Measurements from ENCODE around the gene ASCL2.
A peak's percentile ranks its signal among the peaks of the same experiment; 100 is the strongest.
"Not testable (repeated sequence)": the region's sequence is repeated elsewhere in the genome, so short reads cannot be mapped to it uniquely, and the experiment has no call there.

ASCL2 gene

GRCh38 chr11:2289350-2289749 lies 19.0 kb upstream of the ASCL2 start:
- Mint-ChIP-seq H3K4me3 (no peak overlapping the region), H3K36me3 (ENCODE audit: low read depth) (no peaks in the 10 kb centered on the region), H3K9me3 (peaks cover 2% of the 10 kb centered on the region), H3K27me3 (ENCODE audit: low read depth) (peaks cover 31% of the 10 kb centered on the region), H3K4me1 (peaks cover 34% of the 10 kb centered on the region), H3K27ac (no peak overlapping the region)
- TF ChIP-seq CTCF (IDR thresholded peaks at IDR 0.05; ENCODE audit: unreplicated experiment in 3 of 3), result no peak

GRCh38 chr11:2287091-2287490 lies 16.7 kb upstream of the ASCL2 start:
- TF ChIP-seq CTCF (IDR thresholded peaks at IDR 0.05; ENCODE audit: unreplicated experiment in 3 of 3), result no peak
- peak overlapping the region in 1 of 3 experiments; percentile 26 for H3K4me3 Mint-ChIP-seq
- H3K27me3 Mint-ChIP-seq (ENCODE audit: low read depth), result peaks cover 25% of the 10 kb centered on the region
- H3K9me3 Mint-ChIP-seq, result peaks cover 9% of the 10 kb centered on the region
- H3K4me1 Mint-ChIP-seq, result peaks cover 34% of the 10 kb centered on the region
- no peaks in the 10 kb centered on the region for H3K36me3 Mint-ChIP-seq (ENCODE audit: low read depth)
- peak overlapping the region in 2 of 3 experiments; percentile 41 to 71 for H3K27ac Mint-ChIP-seq

GRCh38 chr11:2286350-2286749 lies 16.0 kb upstream of the ASCL2 start:
- H3K27ac Mint-ChIP-seq; H3K36me3 Mint-ChIP-seq (ENCODE audit: low read depth); H3K4me3 Mint-ChIP-seq: not testable (repeated sequence)
- H3K4me1 Mint-ChIP-seq, result peaks cover 34% of the 10 kb centered on the region
- peaks cover 25% of the 10 kb centered on the region for H3K27me3 Mint-ChIP-seq (ENCODE audit: low read depth)
- peaks cover 15% of the 10 kb centered on the region for H3K9me3 Mint-ChIP-seq

GRCh38 chr11:2280208-2280607 lies 9.8 kb upstream of the ASCL2 start:
- Mint-ChIP-seq H3K27me3 (ENCODE audit: low read depth) (peaks cover 40% of the 10 kb centered on the region), H3K27ac (no peak overlapping the region), H3K4me1 (peaks cover 12% of the 10 kb centered on the region), H3K4me3 (no peak overlapping the region), H3K36me3 (ENCODE audit: low read depth) (no peaks in the 10 kb centered on the region), H3K9me3 (peaks cover 32% of the 10 kb centered on the region)
- TF ChIP-seq CTCF (IDR thresholded peaks at IDR 0.05; ENCODE audit: unreplicated experiment in 3 of 3), result no peak

- peaks cover 51% of the 10 kb centered on the region for H3K27me3 Mint-ChIP-seq (ENCODE audit: low read depth)
- H3K4me1 Mint-ChIP-seq, result peaks cover 12% of the 10 kb centered on the region
- H3K9me3 Mint-ChIP-seq, result peaks cover 26% of the 10 kb centered on the region
- no peak for TF ChIP-seq CTCF (IDR thresholded peaks at IDR 0.05; ENCODE audit: unreplicated experiment in 3 of 3)
- H3K4me3 Mint-ChIP-seq, result no peak overlapping the region
- H3K27ac Mint-ChIP-seq, result peak overlapping the region in 1 of 3 experiments; percentile 25
- no peaks in the 10 kb centered on the region for H3K36me3 Mint-ChIP-seq (ENCODE audit: low read depth)
Observed at GRCh38 chr11:2277933-2278523, 7.6 kb upstream of the ASCL2 start.

GRCh38 chr11:2277008-2277346 lies 6.6 kb upstream of the ASCL2 start:
- Mint-ChIP-seq H3K27me3 (ENCODE audit: low read depth) (peaks cover 62% of the 10 kb centered on the region), H3K4me1 (peaks cover 17% of the 10 kb centered on the region), H3K27ac (peak overlapping the region in 1 of 3 experiments; percentile 25), H3K9me3 (peaks cover 25% of the 10 kb centered on the region), H3K36me3 (ENCODE audit: low read depth) (no peaks in the 10 kb centered on the region), H3K4me3 (no peak overlapping the region)
- no peak for TF ChIP-seq CTCF (IDR thresholded peaks at IDR 0.05; ENCODE audit: unreplicated experiment in 3 of 3)
